GM12878 (cell line): Measurements from ENCODE around the gene EPHB1. TPM values are rescaled to one million over a fixed set of nuclear protein-coding genes. Genes with fewer than 3 reads are reported as not detected.

Source experiments
- ATAC-seq: fragments of 200-7000 bp; cut with Tn5 transposase; 3 replicates; pipeline ENCODE4 v1.9.1; 2020; ENCODE audit warnings: mild to moderate bottlenecking, moderate library complexity
- BruUV-seq: library from RNA; stranded (reverse); fragments of 400-500 nt; replicated peaks from 2 replicates; lab custom pipeline; 2021; lab: Mats Ljungman, UMichigan
- CTCF ChIA-PET: fragments of 300-600 bp; sonication (Branson Sonifier 250); formaldehyde crosslinking; extraction: SDS; loops from one replicate; lab custom pipeline; 2021; ENCODE audit warnings: inconsistent platforms; lab: Yijun Ruan, JAX
- POLR2A ChIA-PET: fragments of 350-600 bp; formaldehyde crosslinking; extraction: SDS; loops from one replicate; lab custom pipeline; 2021; ENCODE audit warnings: inconsistent platforms; lab: Charles Lee
- RAD21 ChIA-PET: fragments of 300-600 bp; sonication (Branson Sonifier 250); formaldehyde crosslinking; loops from one replicate; lab custom pipeline; 2023; ENCODE audit warnings: antibody characterized with exemption; ENCODE audit not compliant: unreplicated experiment; lab: Charles Lee
- SMC1A ChIA-PET: fragments of 300-600 bp; sonication (Branson Sonifier 250); formaldehyde crosslinking; loops from one replicate; lab custom pipeline; 2023; ENCODE audit not compliant: unreplicated experiment, uncharacterized antibody; lab: Charles Lee
- DNase-seq: peaks from one replicate; pipeline ENCODE4 v3.0.0-alpha.2; 2011; ENCODE audit warnings: low read depth, low spot score
- FAIRE-seq: peaks from 3 replicates; lab custom pipeline; 2011; peaks lifted over from hg19 to GRCh38; lab: Jason Lieb, UNC
- H2AFZ ChIP-seq: 2 replicates; pipeline ENCODE4 v1.6.0; 2011; ENCODE audit warnings: low read depth, low read length, control low read depth; ENCODE audit not compliant: control insufficient read depth
- H3K27ac ChIP-seq: 2 replicates; pipeline ENCODE4 v1.5.1; 2011; ENCODE audit warnings: control low read depth; ENCODE audit not compliant: control insufficient read depth, insufficient read depth
- H3K27me3 ChIP-seq, 2 experiments: replicated peaks in 1 of 2; 2 replicates each; pipeline versions ENCODE4 v1.6.0 to v1.6.1; 2011; ENCODE audit warnings: low read length in 1 of 2; ENCODE audit not compliant: control insufficient read depth in 2 of 2, insufficient read depth in 2 of 2
- H3K36me3 ChIP-seq, 2 experiments: 2 replicates each; pipeline ENCODE4 v1.5.1; 2011; ENCODE audit warnings: low read length in 1 of 2; ENCODE audit not compliant: control insufficient read depth in 2 of 2, insufficient read depth in 2 of 2
- H3K4me1 ChIP-seq: 2 replicates; pipeline ENCODE4 v1.6.1; 2011; ENCODE audit warnings: mild to moderate bottlenecking, low read length, moderate library complexity, mixed read lengths; ENCODE audit not compliant: control insufficient read depth, insufficient read depth
- H3K4me2 ChIP-seq: 2 replicates; pipeline ENCODE4 v1.6.0; 2011; ENCODE audit warnings: control low read depth; ENCODE audit not compliant: control insufficient read depth, insufficient read depth
- H3K4me3 ChIP-seq: fragments of 200-600 bp; sonication (generic); 2 replicates; pipeline ENCODE4 v1.5.1; 2016
- H3K79me2 ChIP-seq: 2 replicates; pipeline ENCODE4 v1.6.0; 2011; ENCODE audit warnings: low read length; ENCODE audit not compliant: control insufficient read depth, insufficient read depth
- H3K9ac ChIP-seq: 2 replicates; pipeline ENCODE4 v1.8.0; 2011; ENCODE audit warnings: low read length, control low read depth, mixed read lengths; ENCODE audit not compliant: control insufficient read depth, insufficient read depth
- H3K9me3 ChIP-seq: replicated peaks from 3 replicates; pipeline ENCODE4 v1.5.1; 2011; ENCODE audit warnings: mild to moderate bottlenecking, low read length; ENCODE audit not compliant: control insufficient read depth, insufficient read depth
- H4K20me1 ChIP-seq: 2 replicates; pipeline ENCODE4 v1.6.0; 2011; ENCODE audit not compliant: control insufficient read depth, insufficient read depth
- E2F8 ChIP-seq: fragments of 450-650 bp; IDR thresholded peaks from 2 replicates; pipeline ENCODE4 v1.6.1; 2018; ENCODE audit warnings: mild to moderate bottlenecking, low read depth, moderate library complexity; ENCODE audit not compliant: partially characterized antibody
- GABPA ChIP-seq: IDR thresholded peaks from 2 replicates; pipeline ENCODE4 v1.6.1; 2014; ENCODE audit warnings: antibody characterized with exemption, low read depth, mild to moderate bottlenecking, inconsistent platforms
- PAX5 ChIP-seq: IDR thresholded peaks from 2 replicates; pipeline ENCODE4 v1.6.1; 2011; ENCODE audit warnings: low read depth, low read length, borderline replicate concordance
- ZBTB40 ChIP-seq: fragments of 450-650 bp; IDR thresholded peaks from 2 replicates; pipeline ENCODE4 v1.6.1; 2016; ENCODE audit warnings: mild to moderate bottlenecking, moderate library complexity, borderline replicate concordance
- WGBS: methylation state at CpG from one replicate; pipeline ENCODE4 v1.1.6; 2016; ENCODE audit warnings: low lambda C conversion rate; ENCODE audit not compliant: insufficient replicate concordance, insufficient coverage; ENCODE audit errors: missing lambda C conversion rate; 5-methylcytosine and 5-hydroxymethylcytosine counted together
- in situ Hi-C: fragments of 300-500 bp; cut with MboI; formaldehyde crosslinking; loops from 9 replicates; pipeline ENCODE4 v1.14.3; 2018; ENCODE audit warnings: mixed read lengths
- intact Hi-C: fragments of 100-400 bp; cut with micrococcal nuclease; formaldehyde crosslinking; loops from one replicate; pipeline ENCODE4 v1.14.2; 2022; ENCODE audit not compliant: unreplicated experiment
- polyA plus RNA-seq, 11 experiments: library from polyadenylated mRNA; depleted of rRNA in 4 of 11; unstranded in 6 of 11; stranded (reverse) in 5 of 11; fragments of >200 nt; fragmentation: Nextera tagmentation in 4 of 11; fragmentation: Illumina TruSeq in 1 of 11; extraction: Ambion mirVana in 4 of 11; extraction: Trizol in 1 of 11; gene quantifications; 1 replicate in 1 of 11; 2 replicates in 10 of 11; pipeline versions ENCODE4 v1.2.1 to v1.2.3, GENCODE V29; 2011 to 2016; ENCODE audit warnings: inconsistent platforms in 2 of 11, missing spikeins in 2 of 11, low read depth in 1 of 11
- total RNA-seq, 4 experiments: library from RNA; depleted of rRNA in 3 of 4; stranded (reverse); fragments of >200 nt in 3 of 4; fragmentation: Illumina TruSeq in 1 of 4; extraction: Trizol in 1 of 4; gene quantifications; 2 replicates each; pipeline versions ENCODE4 v1.2.1 to v1.2.3, GENCODE V29; 2013 to 2021

EPHB1 gene
- total and polyA plus RNA-seq, 10 of the 15 experiments (the other 5 are each of a cell fraction or from before 2014, with no cell fraction given) = 0.33 to 23.8 (median 1.2) TPM

GRCh38 chr3:135127946-135128470, 332.9 kb downstream of the EPHB1 start:
- Histone ChIP-seq H3K79me2 (no peaks in the 10 kb centered on the region), H3K4me3 (no peak overlapping the region), H3K27ac (no peak overlapping the region), H4K20me1 (no peaks in the 10 kb centered on the region), H3K27me3 (no peaks in the 10 kb centered on the region), H3K4me2 (no peak overlapping the region), H3K9ac (no peak overlapping the region), H3K9me3 (no peaks in the 10 kb centered on the region), H3K36me3 (0 out of 4 replicates have a peak, but pooled peaks cover 0 to under 1% of the 10 kb centered on the region in 2 experiments), H3K4me1 (no peaks in the 10 kb centered on the region), H2AFZ (no peak overlapping the region)
- ChIA-PET RAD21 (no interaction called here), POLR2A (interaction anchor here (1.0 kb wide), 1 partner anchor 98 kb away, joined by 3 read pairs; no protein-coding TSS in a partner anchor), SMC1A (no interaction called here), CTCF (no interaction called here)
- DNase-seq (no peak), FAIRE-seq (no peak), ATAC-seq (no peak)
- BruUV-seq = no TSS peak
- TF ChIP-seq E2F8 (no peak), ZBTB40 (no peak), PAX5 (no peak), GABPA (no peak)
- 46% methylated on average over 5 of the region's 5 CpGs for WGBS
- intact Hi-C loops (no loop called here), in situ Hi-C loops (no loop called here)
